ENCODE measurements around the gene NOSIP.

NOSIP gene

GRCh38 chr19:49557641-49558325 is 22.6 kb downstream of the NOSIP start:
- Histone ChIP-seq H3K27ac (ENCODE audit: low read depth, low read length, severe bottlenecking) (no peak overlapping the region), H3K4me1 (ENCODE audit: control insufficient read depth, insufficient read depth, low read length, poor library complexity, severe bottlenecking) (peaks cover 8% of the 10 kb centered on the region), H3K36me3 (ENCODE audit: control insufficient read depth, insufficient read depth, low read length) (peaks cover 60% of the 10 kb centered on the region), H3K9me3 (ENCODE audit: control insufficient read depth, low read length) (no peaks in the 10 kb centered on the region), H3K4me3 (ENCODE audit: extremely low read depth, insufficient read depth, low read length, poor library complexity, severe bottlenecking) (no peak overlapping the region)
- 89 to 96% methylated on average over 15 to 18 of the region's 18 CpGs for WGBS, 2 experiments (ENCODE audit: insufficient coverage in 2 of 2)

GRCh38 chr19:49556412-49557398 is 23.7 kb downstream of the NOSIP start:
- Histone ChIP-seq H3K4me3 (ENCODE audit: extremely low read depth, insufficient read depth, low read length, poor library complexity, severe bottlenecking) (no peak overlapping the region), H3K27ac (ENCODE audit: low read depth, low read length, severe bottlenecking) (peak overlapping the region; percentile 69), H3K9me3 (ENCODE audit: control insufficient read depth, low read length) (no peaks in the 10 kb centered on the region), H3K36me3 (ENCODE audit: control insufficient read depth, insufficient read depth, low read length) (peaks cover 57% of the 10 kb centered on the region), H3K4me1 (ENCODE audit: control insufficient read depth, insufficient read depth, low read length, poor library complexity, severe bottlenecking) (peaks cover 8% of the 10 kb centered on the region)
- 76 to 77% methylated on average over 52 to 61 of the region's 66 CpGs for WGBS, 2 experiments (ENCODE audit: insufficient coverage in 2 of 2)

- 84 to 87% methylated on average over 38 to 42 of the region's 53 CpGs for WGBS, 2 experiments (ENCODE audit: insufficient coverage in 2 of 2)
- Histone ChIP-seq H3K4me3 (ENCODE audit: extremely low read depth, insufficient read depth, low read length, poor library complexity, severe bottlenecking) (no peak overlapping the region), H3K36me3 (ENCODE audit: control insufficient read depth, insufficient read depth, low read length) (peaks cover 57% of the 10 kb centered on the region), H3K9me3 (ENCODE audit: control insufficient read depth, low read length) (no peaks in the 10 kb centered on the region), H3K27ac (ENCODE audit: low read depth, low read length, severe bottlenecking) (peak overlapping the region; percentile 69), H3K4me1 (ENCODE audit: control insufficient read depth, insufficient read depth, low read length, poor library complexity, severe bottlenecking) (peaks cover 8% of the 10 kb centered on the region)
Observed at GRCh38 chr19:49555600-49556411, 24.6 kb downstream of the NOSIP start.

- H3K4me1 ChIP-seq (ENCODE audit: control insufficient read depth, insufficient read depth, low read length, poor library complexity, severe bottlenecking): peaks cover 8% of the 10 kb centered on the region
- 93 to 94% methylated on average over 17 of the region's 17 CpGs for WGBS, 2 experiments (ENCODE audit: insufficient coverage in 2 of 2)
- H3K27ac ChIP-seq (ENCODE audit: low read depth, low read length, severe bottlenecking): no peak overlapping the region
- H3K9me3 ChIP-seq (ENCODE audit: control insufficient read depth, low read length): no peaks in the 10 kb centered on the region
- H3K4me3 ChIP-seq (ENCODE audit: extremely low read depth, insufficient read depth, low read length, poor library complexity, severe bottlenecking): no peak overlapping the region
- peaks cover 52% of the 10 kb centered on the region for H3K36me3 ChIP-seq (ENCODE audit: control insufficient read depth, insufficient read depth, low read length)
Observed at GRCh38 chr19:49554701-49555181, 25.6 kb downstream of the NOSIP start.

- 91 to 97% methylated on average over 8 to 9 of the region's 10 CpGs for WGBS, 2 experiments (ENCODE audit: insufficient coverage in 2 of 2)
- Histone ChIP-seq H3K4me3 (ENCODE audit: extremely low read depth, insufficient read depth, low read length, poor library complexity, severe bottlenecking) (no peak overlapping the region), H3K9me3 (ENCODE audit: control insufficient read depth, low read length) (no peaks in the 10 kb centered on the region), H3K27ac (ENCODE audit: low read depth, low read length, severe bottlenecking) (no peak overlapping the region), H3K36me3 (ENCODE audit: control insufficient read depth, insufficient read depth, low read length) (peaks cover 41% of the 10 kb centered on the region), H3K4me1 (ENCODE audit: control insufficient read depth, insufficient read depth, low read length, poor library complexity, severe bottlenecking) (peaks cover 8% of the 10 kb centered on the region)
Observed at GRCh38 chr19:49553451-49554271, 26.7 kb downstream of the NOSIP start.

- Histone ChIP-seq H3K9me3 (ENCODE audit: control insufficient read depth, low read length) (no peaks in the 10 kb centered on the region), H3K36me3 (ENCODE audit: control insufficient read depth, insufficient read depth, low read length) (peaks cover 32% of the 10 kb centered on the region), H3K4me3 (ENCODE audit: extremely low read depth, insufficient read depth, low read length, poor library complexity, severe bottlenecking) (no peak overlapping the region), H3K4me1 (ENCODE audit: control insufficient read depth, insufficient read depth, low read length, poor library complexity, severe bottlenecking) (peaks cover 8% of the 10 kb centered on the region), H3K27ac (ENCODE audit: low read depth, low read length, severe bottlenecking) (no peak overlapping the region)
- WGBS, 2 experiments (ENCODE audit: insufficient coverage in 2 of 2): 90 to 92% methylated on average over 9 to 10 of the region's 11 CpGs
Observed at GRCh38 chr19:49552749-49553148, 27.6 kb downstream of the NOSIP start.

GRCh38 chr19:49551531-49551930 is 28.8 kb downstream of the NOSIP start:
- no peaks in the 10 kb centered on the region for H3K9me3 ChIP-seq (ENCODE audit: control insufficient read depth, low read length)
- 85 to 100% methylated on average over 3 to 4 of the region's 7 CpGs for WGBS, 2 experiments (ENCODE audit: insufficient coverage in 2 of 2)
- no peak overlapping the region for H3K4me3 ChIP-seq (ENCODE audit: extremely low read depth, insufficient read depth, low read length, poor library complexity, severe bottlenecking)
- H3K27ac ChIP-seq (ENCODE audit: low read depth, low read length, severe bottlenecking): no peak overlapping the region
- H3K4me1 ChIP-seq (ENCODE audit: control insufficient read depth, insufficient read depth, low read length, poor library complexity, severe bottlenecking): peaks cover 3% of the 10 kb centered on the region
- H3K36me3 ChIP-seq (ENCODE audit: control insufficient read depth, insufficient read depth, low read length): peaks cover 20% of the 10 kb centered on the region

GRCh38 chr19:49549045-49549444 is 31.3 kb downstream of the NOSIP start:
- Histone ChIP-seq H3K4me1 (ENCODE audit: control insufficient read depth, insufficient read depth, low read length, poor library complexity, severe bottlenecking) (no peaks in the 10 kb centered on the region), H3K4me3 (ENCODE audit: extremely low read depth, insufficient read depth, low read length, poor library complexity, severe bottlenecking) (no peak overlapping the region)
- 86 to 91% methylated on average over 12 of the region's 13 CpGs for WGBS, 2 experiments (ENCODE audit: insufficient coverage in 2 of 2)

GRCh38 chr19:49546825-49547565 is 33.4 kb downstream of the NOSIP start:
- H3K9me3 ChIP-seq (ENCODE audit: control insufficient read depth, low read length): no peaks in the 10 kb centered on the region
- peak overlapping the region; percentile 55 for H3K27ac ChIP-seq (ENCODE audit: low read depth, low read length, severe bottlenecking)
- H3K36me3 ChIP-seq (ENCODE audit: control insufficient read depth, insufficient read depth, low read length): peaks cover 4% of the 10 kb centered on the region
- H3K4me1 ChIP-seq (ENCODE audit: control insufficient read depth, insufficient read depth, low read length, poor library complexity, severe bottlenecking): no peaks in the 10 kb centered on the region
- WGBS, 2 experiments (ENCODE audit: insufficient coverage in 2 of 2): 0 to 30% methylated on average over 2 to 5 of the region's 9 CpGs
- no peak overlapping the region for H3K4me3 ChIP-seq (ENCODE audit: extremely low read depth, insufficient read depth, low read length, poor library complexity, severe bottlenecking)

More at GRCh38 chr19:49549045-49549444, 31.3 kb downstream of the NOSIP start:
- Histone ChIP-seq H3K36me3 (ENCODE audit: control insufficient read depth, insufficient read depth, low read length) (peaks cover 4% of the 10 kb centered on the region), H3K27ac (ENCODE audit: low read depth, low read length, severe bottlenecking) (no peak overlapping the region), H3K9me3 (ENCODE audit: control insufficient read depth, low read length) (no peaks in the 10 kb centered on the region)
